HCT116 (cell line): ENCODE data around the gene OR52H1. TPM values are rescaled to one million over a fixed set of nuclear protein-coding genes. Genes with fewer than 3 reads are reported as not detected.

Source experiments
- ATAC-seq: fragments of 200-7000 bp; cut with Tn5 transposase; 2 replicates; pipeline ENCODE4 v1.9.1; 2020; ENCODE audit warnings: mild to moderate bottlenecking, moderate library complexity
- BruUV-seq: library from RNA; stranded (reverse); fragments of 400-500 nt; replicated peaks from 2 replicates; lab custom pipeline; 2021; lab: Mats Ljungman, UMichigan
- CTCF ChIA-PET: fragments of 300-600 bp; sonication (Branson Sonifier 250); formaldehyde crosslinking; loops from one replicate; lab custom pipeline; 2021; ENCODE audit warnings: antibody characterized with exemption; lab: Charles Lee
- POLR2A ChIA-PET: fragments of 300-600, 350-600 bp; sonication (Branson Sonifier 250); formaldehyde crosslinking; loops from one replicate; lab custom pipeline; 2021; ENCODE audit warnings: antibody characterized with exemption; lab: Charles Lee
- RAD21 ChIA-PET, 2 experiments: fragments of 300-600 bp; sonication (Branson Sonifier 250); formaldehyde crosslinking; loops; one replicate each; lab custom pipeline; 2023; ENCODE audit warnings: low total read pairs in 2 of 2; ENCODE audit not compliant: uncharacterized antibody in 2 of 2, unreplicated experiment in 2 of 2, low non-redundant PET in 1 of 2; lab: Charles Lee
- DNase-seq: peaks from one replicate; pipeline ENCODE4 v3.0.0-alpha.2; 2010; ENCODE audit warnings: low read depth, low spot score
- H2AFZ ChIP-seq: fragments of 200-600 bp; shearing (Covaris generic), sonication (generic); 2 replicates; pipeline ENCODE4 v1.6.1; 2017; ENCODE audit warnings: low read depth, mixed run types, mixed read lengths, antibody characterized with exemption, low read length; ENCODE audit not compliant: poor library complexity, severe bottlenecking
- H3K27ac ChIP-seq: 2 replicates; pipeline ENCODE4 v1.5.1; 2012; ENCODE audit warnings: low read depth, low read length
- H3K27me3 ChIP-seq: fragments of 200-600 bp; sonication (generic); 2 replicates; pipeline ENCODE4 v1.6.1; 2016; ENCODE audit warnings: mixed run types, low read length, mixed read lengths; ENCODE audit not compliant: insufficient read depth
- H3K36me3 ChIP-seq, 2 experiments: fragments of 200-500 bp in 1 of 2; fragments of 200-600 bp in 1 of 2; sonication (Bioruptor generic) in 1 of 2; sonication (generic) in 1 of 2; 2 replicates each; pipeline versions ENCODE4 v1.5.1 to v1.6.1; 2014 to 2016; ENCODE audit warnings: low read length in 2 of 2, inconsistent platforms in 1 of 2, mixed read lengths in 1 of 2, mixed run types in 1 of 2; ENCODE audit not compliant: insufficient read depth in 2 of 2, control insufficient read depth in 1 of 2
- H3K4me1 ChIP-seq, 2 experiments: fragments of 200-600 bp in 1 of 2; sonication (generic) in 1 of 2; 2 replicates each; pipeline versions ENCODE4 v1.5.1 to v1.6.1; 2012 to 2017; ENCODE audit warnings: low read length in 2 of 2, inconsistent platforms in 1 of 2, mild to moderate bottlenecking in 1 of 2, mixed read lengths in 1 of 2, mixed run types in 1 of 2, moderate library complexity in 1 of 2; ENCODE audit not compliant: insufficient read depth in 2 of 2, control insufficient read depth in 1 of 2
- H3K4me2 ChIP-seq: fragments of 200-600 bp; sonication (generic); 2 replicates; pipeline ENCODE4 v1.6.1; 2017; ENCODE audit warnings: mixed run types, low read length, mixed read lengths
- H3K4me3 ChIP-seq, 2 experiments: fragments of 200-600 bp in 1 of 2; sonication (generic) in 1 of 2; replicated peaks in 1 of 2; 2 replicates each; pipeline ENCODE4 v1.5.1; 2011 to 2016; ENCODE audit warnings: low read length in 2 of 2, control low read depth in 1 of 2, low read depth in 1 of 2, mild to moderate bottlenecking in 1 of 2, mixed read lengths in 1 of 2, mixed run types in 1 of 2
- H3K79me2 ChIP-seq: fragments of 200-600 bp; sonication (generic); 2 replicates; pipeline ENCODE4 v1.6.1; 2017; ENCODE audit warnings: mild to moderate bottlenecking, mixed run types, low read length, moderate library complexity, mixed read lengths; ENCODE audit not compliant: insufficient read depth
- H3K9ac ChIP-seq: fragments of 200-600 bp; sonication (generic); 2 replicates; pipeline ENCODE4 v1.6.1; 2016; ENCODE audit warnings: low read length, mixed read lengths
- H3K9me2 ChIP-seq: fragments of 200-600 bp; sonication (generic), shearing (Covaris generic); 2 replicates; pipeline ENCODE4 v1.6.1; 2017; ENCODE audit warnings: mixed run types, mild to moderate bottlenecking, moderate library complexity; ENCODE audit not compliant: insufficient read depth
- H3K9me3 ChIP-seq, 2 experiments: fragments of 200-500 bp in 1 of 2; fragments of 200-600 bp in 1 of 2; sonication (Bioruptor generic) in 1 of 2; sonication (generic) in 1 of 2; 2 replicates each; pipeline ENCODE4 v1.6.1; 2014 to 2017; ENCODE audit warnings: low read length in 2 of 2, mixed read lengths in 2 of 2, inconsistent platforms in 1 of 2, low read depth in 1 of 2, mild to moderate bottlenecking in 1 of 2, mixed run types in 1 of 2, moderate library complexity in 1 of 2; ENCODE audit not compliant: control insufficient read depth in 1 of 2, insufficient read depth in 1 of 2
- H4K20me1 ChIP-seq: fragments of 200-600 bp; sonication (generic), shearing (Covaris generic); 2 replicates; pipeline ENCODE4 v1.6.1; 2017; ENCODE audit warnings: mixed run types, mild to moderate bottlenecking, moderate library complexity; ENCODE audit not compliant: insufficient read depth
- ATF3 ChIP-seq: IDR thresholded peaks from 2 replicates; pipeline ENCODE4 v1.6.1; 2012
- CBX3 ChIP-seq: IDR thresholded peaks from 2 replicates; pipeline ENCODE4 v1.6.1; 2012; ENCODE audit warnings: low read depth
- CEBPB ChIP-seq: IDR thresholded peaks from 2 replicates; pipeline ENCODE4 v1.6.1; 2012; ENCODE audit warnings: low read depth
- CTCF ChIP-seq, 3 experiments: fragments of 200-600 bp in 1 of 3; sonication (generic) in 1 of 3; IDR thresholded peaks in 2 of 3; conservative IDR thresholded peaks in 1 of 3; 2 replicates each; pipeline ENCODE4 v1.5.1; 2012 to 2017; ENCODE audit warnings: low read depth in 2 of 3, low read length in 2 of 3, antibody characterized with exemption in 1 of 3, borderline replicate concordance in 1 of 3, control low read depth in 1 of 3, mild to moderate bottlenecking in 1 of 3, mixed read lengths in 1 of 3, mixed run types in 1 of 3, moderate library complexity in 1 of 3; ENCODE audit not compliant: insufficient read depth in 1 of 3
- ELF1 ChIP-seq: IDR thresholded peaks from 2 replicates; pipeline ENCODE4 v1.6.1; 2012; ENCODE audit warnings: low read depth, borderline replicate concordance
- FOSL1 ChIP-seq: IDR thresholded peaks from 2 replicates; pipeline ENCODE4 v1.6.1; 2012; ENCODE audit warnings: low read depth
- MAX ChIP-seq: IDR thresholded peaks from 2 replicates; pipeline ENCODE4 v1.6.1; 2012
- POLR2A ChIP-seq: IDR thresholded peaks from 2 replicates; pipeline ENCODE4 v1.7.0; 2011; ENCODE audit warnings: borderline replicate concordance; ENCODE audit not compliant: insufficient read depth, insufficient read length; ENCODE audit errors: extremely low read depth
- POLR2AphosphoS5 ChIP-seq: IDR thresholded peaks from 2 replicates; pipeline ENCODE4 v1.6.1; 2011; ENCODE audit warnings: mild to moderate bottlenecking, low read depth, low read length, moderate library complexity
- SIN3A ChIP-seq: IDR thresholded peaks from 2 replicates; pipeline ENCODE4 v1.6.1; 2012; ENCODE audit warnings: low read depth
- SP1 ChIP-seq: IDR thresholded peaks from 2 replicates; pipeline ENCODE4 v1.6.1; 2012; ENCODE audit warnings: low read depth
- SRF ChIP-seq: IDR thresholded peaks from 2 replicates; pipeline ENCODE4 v1.6.1; 2012; ENCODE audit warnings: low read depth
- TCF7L2 ChIP-seq: IDR thresholded peaks from 2 replicates; pipeline ENCODE4 v1.7.0; 2011; ENCODE audit warnings: borderline replicate concordance, inconsistent platforms; ENCODE audit not compliant: insufficient read depth, insufficient read length; ENCODE audit errors: extremely low read depth
- YY1 ChIP-seq: IDR thresholded peaks from 2 replicates; pipeline ENCODE4 v1.6.1; 2011; ENCODE audit warnings: low read length, low read depth, moderate library complexity, mild to moderate bottlenecking; ENCODE audit not compliant: insufficient replicate concordance; ENCODE audit errors: extremely low read depth
- ZFX ChIP-seq: fragments of 450-650 bp; IDR thresholded peaks from 2 replicates; pipeline ENCODE4 v1.6.1; 2017
- ZNF274 ChIP-seq: fragments of 200-500 bp; sonication (Bioruptor generic); IDR thresholded peaks from 2 replicates; pipeline ENCODE4 v1.6.1; 2014; ENCODE audit warnings: mild to moderate bottlenecking, low read depth, low read length, inconsistent platforms
- intact Hi-C: fragments of 100-400 bp; cut with micrococcal nuclease; formaldehyde crosslinking; loops from 2 replicates; pipeline ENCODE4 v1.10.0; 2022
- total RNA-seq: library from RNA; stranded (reverse); gene quantifications from one replicate; pipeline ENCODE4 v1.2.1, GENCODE V29; 2021; ENCODE audit not compliant: unreplicated experiment

Gene OR52H1
- total RNA-seq, 1 experiment from 2014 or later = not detected

GRCh38 chr11:5508605-5509004, 39.7 kb downstream of the OR52H1 start:
- H3K27ac ChIP-seq = no peak overlapping the region
- POLR2A ChIA-PET = no interaction called here
- no peak overlapping the region for H3K4me3 ChIP-seq
- H4K20me1 ChIP-seq = 0 out of 2 replicates have a peak, but pooled peaks cover 2% of the 10 kb centered on the region
- TF ChIP-seq SP1 (no peak), MAX (no peak), CTCF (IDR thresholded peaks at IDR 0.05 in 2 of 3, conservative IDR thresholded peaks at IDR 0.05 in 1 of 3; ENCODE audit: borderline replicate concordance in 1 of 3, insufficient read depth in 1 of 3, low read depth in 2 of 3, low read length in 2 of 3) (peak in 1 of 3 experiments; percentile 24; a peak in 1 of 6 replicates)
- H3K4me1 ChIP-seq = peaks cover 4 to 19% of the 10 kb centered on the region in 2 experiments
- CTCF ChIA-PET = no interaction called here
- BruUV-seq = no TSS peak
- peaks cover 19% of the 10 kb centered on the region for H3K79me2 ChIP-seq
- intact Hi-C loops = no loop called here
- no peaks in the 10 kb centered on the region for H3K9me3 ChIP-seq
- H3K36me3 ChIP-seq = peaks cover 0 to 16% of the 10 kb centered on the region in 2 experiments; a peak in 2 of 4 replicates
- ATAC-seq = no peak
- no peak overlapping the region for H3K9ac ChIP-seq
- RAD21 ChIA-PET = no interaction called here
- no peak overlapping the region for H2AFZ ChIP-seq
- H3K27me3 ChIP-seq = peaks cover 6% of the 10 kb centered on the region; the same call in 1 of the 2 replicates
- no peak for DNase-seq
- no peak overlapping the region for H3K4me2 ChIP-seq
- no peaks in the 10 kb centered on the region for H3K9me2 ChIP-seq

- H3K79me2 ChIP-seq = peaks cover 26% of the 10 kb centered on the region
- H3K27ac ChIP-seq = no peak overlapping the region
- no peaks in the 10 kb centered on the region for H3K9me2 ChIP-seq
- no peak for ATAC-seq
- POLR2A ChIA-PET = no interaction called here
- peaks cover 6% of the 10 kb centered on the region; the same call in 1 of the 2 replicates for H3K27me3 ChIP-seq
- no TSS peak for BruUV-seq
- H3K9ac ChIP-seq = no peak overlapping the region
- RAD21 ChIA-PET = no interaction called here
- no peak overlapping the region for H3K4me3 ChIP-seq
- peaks cover 0 to 20% of the 10 kb centered on the region in 2 experiments; a peak in 2 of 4 replicates for H3K36me3 ChIP-seq
- intact Hi-C loops = no loop called here
- H4K20me1 ChIP-seq = peaks cover 9% of the 10 kb centered on the region; the same call in 1 of the 2 replicates
- H3K9me3 ChIP-seq = no peaks in the 10 kb centered on the region
- no peak overlapping the region for H2AFZ ChIP-seq
- CTCF ChIA-PET = no interaction called here
- peaks cover 10 to 26% of the 10 kb centered on the region in 2 experiments for H3K4me1 ChIP-seq
- DNase-seq = no peak
- H3K4me2 ChIP-seq = no peak overlapping the region
- TF ChIP-seq ZFX (no peak), YY1 (no peak), POLR2AphosphoS5 (no peak), POLR2A (no peak), TCF7L2 (no peak), MAX (no peak), ATF3 (no peak), ZNF274 (no peak), FOSL1 (no peak), CEBPB (no peak), CBX3 (no peak), SRF (no peak), CTCF (IDR thresholded peaks at IDR 0.05 in 2 of 3, conservative IDR thresholded peaks at IDR 0.05 in 1 of 3; ENCODE audit: borderline replicate concordance in 1 of 3, insufficient read depth in 1 of 3, low read depth in 2 of 3, low read length in 2 of 3) (no peak), SIN3A (no peak), ELF1 (no peak)
Measured at GRCh38 chr11:5507933-5508305, 40.4 kb downstream of the OR52H1 start.
